Coronary artery (tissue), 2 donors: ENCODE results near the gene LRRC46.

Source experiments
- DNase-seq: peaks from one replicate; pipeline ENCODE4 v3.0.0-alpha.2; 2017; ENCODE audit warnings: low spot score
- H3K27ac ChIP-seq, 2 donors: fragments of 200-600 bp; sonication (generic); one replicate each; pipeline ENCODE4 v1.5.1; 2016 to 2019
- H3K4me3 ChIP-seq: fragments of 200-600 bp; sonication (generic); 2 replicates; pipeline ENCODE4 v1.5.1; 2016; ENCODE audit warnings: mild to moderate bottlenecking, moderate library complexity
- TF ChIP-seq, protein P1 (sequence below): fragments of 200-600 bp; sonication (generic); IDR thresholded peaks from one replicate; pipeline ENCODE4 v1.5.1; 2019; ENCODE audit warnings: antibody characterized with exemption

Gene LRRC46

DNA sequence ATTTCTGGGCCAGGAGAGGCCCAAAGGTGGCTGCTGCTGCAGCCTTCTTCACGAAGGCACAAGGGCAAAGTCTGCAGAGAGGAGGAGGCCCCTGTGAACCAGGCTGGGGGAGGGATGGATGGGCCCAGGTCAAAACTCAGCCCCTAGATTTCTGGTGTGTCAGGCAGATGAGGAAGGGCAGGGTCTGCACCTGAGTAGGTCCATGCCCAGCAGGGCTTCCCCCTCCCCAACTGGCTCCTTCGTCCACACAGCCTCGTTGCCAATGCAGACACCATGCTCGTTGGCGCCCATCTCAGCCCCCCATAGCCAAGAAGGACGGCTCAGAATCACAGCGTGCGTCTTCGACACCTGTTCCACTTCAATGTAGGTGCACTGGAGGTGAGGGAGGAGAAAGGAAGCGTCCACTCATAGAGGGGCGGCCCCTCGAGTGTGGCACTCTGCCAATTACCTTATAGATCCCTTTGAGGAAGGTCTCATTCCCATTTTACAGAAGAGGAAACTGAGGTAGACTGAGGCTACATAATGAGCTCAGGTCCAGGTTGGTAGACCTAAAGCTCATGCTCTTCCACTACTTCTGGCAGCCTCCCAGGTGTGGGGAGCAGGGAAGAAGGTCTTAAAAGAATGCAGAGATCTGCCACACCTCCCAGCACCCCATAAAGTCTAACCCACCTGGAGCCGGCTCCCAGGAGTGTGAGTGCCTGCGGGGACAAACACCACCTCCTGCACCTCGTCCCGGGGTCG lies 8.7 kb downstream of the LRRC46 start:
- TF ChIP-seq, protein P1, sequence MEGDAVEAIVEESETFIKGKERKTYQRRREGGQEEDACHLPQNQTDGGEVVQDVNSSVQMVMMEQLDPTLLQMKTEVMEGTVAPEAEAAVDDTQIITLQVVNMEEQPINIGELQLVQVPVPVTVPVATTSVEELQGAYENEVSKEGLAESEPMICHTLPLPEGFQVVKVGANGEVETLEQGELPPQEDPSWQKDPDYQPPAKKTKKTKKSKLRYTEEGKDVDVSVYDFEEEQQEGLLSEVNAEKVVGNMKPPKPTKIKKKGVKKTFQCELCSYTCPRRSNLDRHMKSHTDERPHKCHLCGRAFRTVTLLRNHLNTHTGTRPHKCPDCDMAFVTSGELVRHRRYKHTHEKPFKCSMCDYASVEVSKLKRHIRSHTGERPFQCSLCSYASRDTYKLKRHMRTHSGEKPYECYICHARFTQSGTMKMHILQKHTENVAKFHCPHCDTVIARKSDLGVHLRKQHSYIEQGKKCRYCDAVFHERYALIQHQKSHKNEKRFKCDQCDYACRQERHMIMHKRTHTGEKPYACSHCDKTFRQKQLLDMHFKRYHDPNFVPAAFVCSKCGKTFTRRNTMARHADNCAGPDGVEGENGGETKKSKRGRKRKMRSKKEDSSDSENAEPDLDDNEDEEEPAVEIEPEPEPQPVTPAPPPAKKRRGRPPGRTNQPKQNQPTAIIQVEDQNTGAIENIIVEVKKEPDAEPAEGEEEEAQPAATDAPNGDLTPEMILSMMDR = no peak
- peak overlapping the region; percentile 69 to 70 for H3K27ac ChIP-seq
- H3K4me3 ChIP-seq = peak overlapping the region; percentile 92
- no peak for DNase-seq

DNA sequence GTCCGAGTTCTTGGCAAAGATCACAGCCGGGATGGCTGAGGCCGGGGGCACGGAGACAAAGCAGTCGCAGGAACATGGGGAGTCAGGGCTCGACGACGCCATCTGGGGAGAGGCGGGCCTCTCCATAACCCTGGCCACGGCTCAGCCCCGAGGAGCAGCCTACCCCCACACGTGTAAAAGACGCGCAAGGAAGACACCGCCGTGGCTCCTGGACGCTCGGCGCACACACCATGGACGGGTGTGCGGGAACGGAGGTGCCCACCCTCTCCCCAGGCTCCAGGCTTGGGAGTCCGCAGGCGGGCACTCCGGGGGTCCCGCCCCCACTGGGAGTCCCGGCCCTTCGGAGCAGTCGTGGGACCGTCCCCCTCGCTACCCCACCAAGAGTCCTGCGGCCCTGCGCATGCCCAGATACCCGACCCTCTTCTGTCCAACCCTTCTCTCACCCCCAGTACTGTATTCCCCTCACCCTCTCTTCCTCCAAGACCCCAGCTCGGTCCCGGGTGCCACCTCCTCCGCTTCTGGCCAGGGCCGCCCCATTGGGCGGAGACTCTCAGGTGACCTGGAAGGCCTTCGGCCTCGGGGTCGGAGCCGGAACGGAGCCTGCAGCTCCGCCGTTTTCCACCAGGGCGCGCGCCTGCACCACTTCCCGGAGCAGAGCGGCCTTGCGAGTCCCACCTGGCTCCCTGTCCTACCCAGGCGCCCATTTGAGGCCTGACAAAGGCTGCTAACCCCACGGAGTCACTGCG lies 9.4 kb downstream of the LRRC46 start, which contains the start of gene SCRN2:
SCRN2 (minus strand) TSS at position 532 of the 746 bp plus-strand sequence; CDS start at position 102, 430 bp downstream.
- DNase-seq = peak; percentile 92
- peak within 1 kb of the TSS; percentile 69 to 70 for H3K27ac ChIP-seq
- peak within 1 kb of the TSS; percentile 92 for H3K4me3 ChIP-seq
- TF ChIP-seq, protein P1 = peak; percentile 98

DNA sequence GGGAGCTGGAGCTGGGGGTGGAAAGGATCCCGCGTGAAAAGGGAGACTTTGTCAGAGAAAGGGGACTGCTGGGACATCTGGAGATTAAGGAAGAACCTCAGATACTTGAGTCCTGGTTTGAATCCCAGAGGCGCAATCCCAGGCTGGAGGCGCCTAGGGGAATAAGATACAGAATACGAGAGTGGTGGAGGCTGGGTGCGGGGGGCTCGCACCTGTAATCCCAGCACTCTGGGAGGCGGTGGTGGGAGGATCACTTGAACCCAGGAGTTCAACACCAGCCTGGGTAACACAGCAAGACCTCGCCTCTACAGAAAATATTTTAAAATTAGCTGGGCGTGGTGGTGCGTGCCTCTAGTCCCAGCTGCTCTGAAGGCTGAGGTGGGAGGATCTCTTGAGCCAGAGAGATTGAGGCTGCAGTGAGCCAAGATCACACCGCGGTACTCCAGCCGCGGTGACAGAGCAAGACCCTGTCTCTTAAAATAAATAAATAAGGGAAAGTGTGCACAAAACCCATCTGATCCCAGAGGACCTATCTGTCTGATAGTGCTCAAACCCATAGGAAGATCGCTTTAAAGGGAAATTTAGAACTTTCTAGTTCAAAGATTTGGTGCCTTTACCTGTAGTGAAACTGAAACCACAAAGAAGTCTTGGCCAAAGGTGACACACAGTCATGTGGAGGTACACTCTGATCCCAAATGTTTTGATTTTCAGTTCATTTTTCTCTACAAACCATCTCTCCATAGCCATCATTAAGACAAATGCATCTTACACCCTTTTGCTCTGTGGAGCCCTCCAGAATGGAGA lies 10.2 kb downstream of the LRRC46 start:
- TF ChIP-seq, protein P1 = no peak
- peak overlapping the region; percentile 92 for H3K4me3 ChIP-seq
- no peak for DNase-seq
- peak overlapping the region; percentile 69 to 70 for H3K27ac ChIP-seq

DNA sequence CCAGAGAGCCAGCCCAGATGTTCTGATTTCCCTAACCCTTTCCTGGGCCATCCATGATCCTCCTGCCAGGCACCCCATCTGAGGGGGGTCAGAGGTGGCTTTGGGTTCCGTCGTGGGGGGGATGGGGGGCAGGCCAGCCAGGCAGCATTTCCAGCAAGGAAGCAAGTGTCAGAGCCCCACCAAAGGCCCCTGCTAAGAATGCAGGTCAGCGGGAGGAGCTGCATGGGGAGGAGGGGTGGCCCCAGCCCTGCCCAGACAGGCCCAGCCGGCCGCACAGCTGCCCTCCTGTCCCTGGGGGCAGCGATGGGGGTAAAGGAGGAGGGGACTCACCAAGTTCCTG lies 11.9 kb downstream of the LRRC46 start:
- no peak overlapping the region for H3K27ac ChIP-seq
- TF ChIP-seq, protein P1 = no peak
- DNase-seq = no peak
- H3K4me3 ChIP-seq = no peak overlapping the region

GRCh38 chr17:47844227-47844626 lies 12.8 kb downstream of the LRRC46 start:
- Histone ChIP-seq H3K27ac (no peak overlapping the region), H3K4me3 (no peak overlapping the region)
- TF ChIP-seq, protein P1 = no peak
- no peak for DNase-seq

DNA sequence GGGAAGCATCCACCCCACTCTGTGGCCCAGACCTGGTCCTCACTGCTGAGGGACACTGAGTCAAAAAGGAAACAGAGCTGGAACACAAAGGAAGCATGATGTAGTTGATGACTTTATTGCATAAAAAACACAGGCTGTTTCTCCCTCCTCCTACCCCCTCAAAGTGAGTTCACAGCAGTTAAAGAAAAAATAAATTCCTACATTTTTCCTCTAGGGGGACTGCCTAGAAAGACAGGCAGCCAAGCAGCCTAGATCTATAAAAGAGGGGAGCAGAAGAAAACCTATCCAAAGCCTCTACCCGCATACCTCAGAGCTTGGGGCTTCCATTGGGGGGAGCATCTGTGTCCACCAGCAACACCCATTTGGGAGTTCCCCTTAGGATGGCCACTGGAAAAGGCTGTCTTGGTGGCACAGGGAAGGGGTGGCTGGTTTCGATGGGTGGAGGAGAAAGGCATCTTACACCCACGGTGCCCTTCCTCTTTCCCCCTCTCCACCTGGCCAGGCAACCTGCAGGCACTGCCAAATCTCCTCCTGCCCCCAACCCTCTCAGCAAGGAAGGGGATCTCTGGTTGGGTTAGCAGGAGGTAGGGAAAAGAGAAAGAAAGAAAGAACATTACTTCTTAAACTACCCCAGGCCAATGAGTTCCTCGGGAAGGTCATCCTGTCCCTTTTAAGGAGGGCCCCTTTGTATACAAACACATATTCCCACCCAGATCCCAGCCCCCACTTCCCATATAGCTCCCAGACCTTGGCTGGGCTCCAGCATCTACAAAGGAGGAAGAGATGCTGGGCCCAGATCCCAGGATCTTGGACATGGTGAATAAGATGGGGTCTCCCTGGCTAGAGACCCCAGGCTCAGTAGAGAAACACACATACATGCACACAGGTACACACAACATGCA lies 13.6 kb downstream of the LRRC46 start:
- Histone ChIP-seq H3K27ac (no peak overlapping the region), H3K4me3 (no peak overlapping the region)
- TF ChIP-seq, protein P1 = no peak
- no peak for DNase-seq
